GM23338 (cell line): ENCODE measurements around the gene TGM2. TPM values are rescaled to one million over a fixed set of nuclear protein-coding genes. Genes with fewer than 3 reads are reported as not detected.

ENCODE experiments used
- ATAC-seq: fragments of 200-7000 bp; cut with Tn5 transposase; 3 replicates; pipeline ENCODE4 v1.9.1; 2020
- DNase-seq: peaks from one replicate; pipeline ENCODE4 v3.0.0-alpha.2; 2015; ENCODE audit warnings: low spot score
- H2AFZ ChIP-seq: fragments of 200-600 bp; sonication (generic); 2 replicates; pipeline ENCODE4 v1.8.0; 2016; ENCODE audit warnings: antibody characterized with exemption, mild to moderate bottlenecking, moderate library complexity
- H3F3A ChIP-seq: fragments of 200-600 bp; sonication (generic); replicated peaks from 2 replicates; pipeline ENCODE4 v1.8.0; 2017; ENCODE audit warnings: antibody characterized with exemption, mixed run types, low read depth
- H3K27ac ChIP-seq: fragments of 200-600 bp; sonication (generic); 2 replicates; pipeline ENCODE4 v1.6.1; 2016; ENCODE audit warnings: low read depth
- H3K27me3 ChIP-seq: fragments of 200-600 bp; sonication (generic); 2 replicates; pipeline ENCODE4 v1.8.0; 2016; ENCODE audit warnings: mild to moderate bottlenecking, mixed run types, moderate library complexity; ENCODE audit not compliant: insufficient read depth
- H3K36me3 ChIP-seq: fragments of 200-600 bp; sonication (generic); 2 replicates; pipeline ENCODE4 v1.8.0; 2016; ENCODE audit warnings: mild to moderate bottlenecking; ENCODE audit not compliant: insufficient read depth
- H3K4me1 ChIP-seq: fragments of 200-600 bp; sonication (generic); 2 replicates; pipeline ENCODE4 v1.8.0; 2016; ENCODE audit warnings: mild to moderate bottlenecking, moderate library complexity; ENCODE audit not compliant: insufficient read depth
- H3K4me2 ChIP-seq: fragments of 200-600 bp; sonication (generic); 2 replicates; pipeline ENCODE4 v1.7.1; 2017; ENCODE audit warnings: mixed run types
- H3K4me3 ChIP-seq: fragments of 200-600 bp; sonication (generic); 2 replicates; pipeline ENCODE4 v1.6.1; 2016; ENCODE audit warnings: mixed run types
- H3K79me2 ChIP-seq: fragments of 200-600 bp; sonication (generic); replicated peaks from 2 replicates; pipeline ENCODE4 v1.8.0; 2017; ENCODE audit warnings: mild to moderate bottlenecking; ENCODE audit not compliant: insufficient read depth
- H3K9me2 ChIP-seq: fragments of 200-600 bp; sonication (generic); 2 replicates; pipeline ENCODE4 v1.8.0; 2017; ENCODE audit not compliant: insufficient read depth
- H4K20me1 ChIP-seq: fragments of 200-600 bp; sonication (generic); replicated peaks from 2 replicates; pipeline ENCODE4 v1.8.0; 2017; ENCODE audit warnings: mild to moderate bottlenecking; ENCODE audit not compliant: insufficient read depth
- H3K27ac Mint-ChIP-seq: 2 replicates; pipeline ENCODE4 v1.8.0; 2020; ENCODE audit warnings: inconsistent platforms, mild to moderate bottlenecking, moderate library complexity, mixed read lengths
- H3K27me3 Mint-ChIP-seq: 3 replicates; pipeline ENCODE4 v1.8.0; 2022; ENCODE audit warnings: low read depth, mild to moderate bottlenecking, moderate library complexity, mixed read lengths, inconsistent platforms; ENCODE audit not compliant: insufficient read depth, poor library complexity
- H3K36me3 Mint-ChIP-seq: 3 replicates; pipeline ENCODE4 v1.8.0; 2021; ENCODE audit warnings: low read depth, mild to moderate bottlenecking, inconsistent platforms, moderate library complexity, mixed read lengths
- H3K4me1 Mint-ChIP-seq: 3 replicates; pipeline ENCODE4 v1.8.0; 2020; ENCODE audit warnings: mild to moderate bottlenecking, inconsistent platforms, mixed read lengths
- H3K4me3 Mint-ChIP-seq: 3 replicates; pipeline ENCODE4 v1.8.0; 2021; ENCODE audit warnings: moderate library complexity, mild to moderate bottlenecking, inconsistent platforms, mixed read lengths
- H3K9me3 Mint-ChIP-seq: 3 replicates; pipeline ENCODE4 v1.8.0; 2020; ENCODE audit warnings: moderate library complexity, mild to moderate bottlenecking, inconsistent platforms, mixed read lengths
- CREB1 ChIP-seq: fragments of 250-450 bp; sonication (Bioruptor Pico); IDR thresholded peaks from 2 replicates; pipeline ENCODE4 v1.5.0; 2020; ENCODE audit warnings: low read depth, mild to moderate bottlenecking, moderate library complexity
- CTCF ChIP-seq, 2 experiments: fragments of 200-600 bp in 1 of 2; sonication (generic) in 1 of 2; conservative IDR thresholded peaks; 2 replicates each; pipeline versions ENCODE4 v1.5.1 to v1.6.1; 2016 to 2017; ENCODE audit warnings: antibody characterized with exemption in 2 of 2, low read depth in 2 of 2, mild to moderate bottlenecking in 2 of 2, moderate library complexity in 1 of 2
- EZH2phosphoT487 ChIP-seq: fragments of 200-600 bp; sonication (generic); IDR thresholded peaks from one replicate; pipeline ENCODE4 v1.8.1; 2018; ENCODE audit warnings: antibody characterized with exemption; ENCODE audit not compliant: unreplicated experiment
- JUNB ChIP-seq: IDR thresholded peaks from one replicate; pipeline ENCODE4 v1.6.1; 2016; ENCODE audit warnings: antibody characterized with exemption; ENCODE audit not compliant: unreplicated experiment
- POLR2AphosphoS5 ChIP-seq: IDR thresholded peaks from 2 replicates; pipeline ENCODE4 v1.6.1; 2016; ENCODE audit warnings: antibody characterized with exemption, low read depth
- STAT1 ChIP-seq: IDR thresholded peaks from one replicate; pipeline ENCODE4 v1.6.1; 2016; ENCODE audit warnings: antibody characterized with exemption; ENCODE audit not compliant: unreplicated experiment
- ZNF462 ChIP-seq: fragments of 250-450 bp; sonication (Bioruptor Pico); IDR thresholded peaks from 2 replicates; pipeline ENCODE4 v1.5.0; 2020; ENCODE audit warnings: mild to moderate bottlenecking, moderate library complexity
- polyA plus RNA-seq: library from polyadenylated mRNA; unstranded; fragments of >200 nt; fragmentation: Nextera tagmentation; extraction: Ambion mirVana; gene quantifications from 2 replicates; pipeline ENCODE4 v1.2.1, GENCODE V29; 2016
- total RNA-seq: library from RNA; depleted of rRNA; stranded (reverse); fragments of >200 nt; shearing (Covaris generic); gene quantifications from 2 replicates; pipeline ENCODE4 v1.2.3, GENCODE V29; 2014

TGM2 gene
- total and polyA plus RNA-seq, 2 experiments from 2014 or later = 0.45 to 1.0 TPM

- Histone ChIP-seq H2AFZ (no peak overlapping the region), H3K4me2 (no peak overlapping the region), H3K27ac (no peak overlapping the region), H3K27me3 (no peaks in the 10 kb centered on the region), H3K9me2 (no peaks in the 10 kb centered on the region), H4K20me1 (no peaks in the 10 kb centered on the region), H3K4me3 (no peak overlapping the region), H3K4me1 (no peaks in the 10 kb centered on the region), H3K79me2 (no peaks in the 10 kb centered on the region), H3K36me3 (no peaks in the 10 kb centered on the region), H3F3A (no peaks in the 10 kb centered on the region)
- peaks cover 2% of the 10 kb centered on the region for H3K27me3 Mint-ChIP-seq
- H3K4me3 Mint-ChIP-seq = no peak overlapping the region
- no peaks in the 10 kb centered on the region for H3K9me3 Mint-ChIP-seq
- no peak for TF ChIP-seq CTCF (conservative IDR thresholded peaks at IDR 0.05; ENCODE audit: low read depth in 2 of 2)
- TF ChIP-seq STAT1 = no peak
- no peak for TF ChIP-seq CREB1
- no peak for DNase-seq
- peaks cover 5% of the 10 kb centered on the region; the same call in 1 of the 3 replicates for H3K4me1 Mint-ChIP-seq
- no peak for ATAC-seq
- no peaks in the 10 kb centered on the region for H3K36me3 Mint-ChIP-seq
- H3K27ac Mint-ChIP-seq = no peak overlapping the region
Observed at GRCh38 chr20:38117205-38117604, 47.9 kb downstream of the TGM2 start.

- Histone ChIP-seq H3K4me1 (no peaks in the 10 kb centered on the region), H2AFZ (no peak overlapping the region), H3K27ac (no peak overlapping the region), H3K9me2 (no peaks in the 10 kb centered on the region), H3K4me3 (no peak overlapping the region), H3K79me2 (no peaks in the 10 kb centered on the region), H4K20me1 (no peaks in the 10 kb centered on the region), H3K4me2 (no peak overlapping the region), H3K27me3 (no peaks in the 10 kb centered on the region), H3K36me3 (no peaks in the 10 kb centered on the region), H3F3A (no peaks in the 10 kb centered on the region)
- Mint-ChIP-seq H3K36me3 (no peaks in the 10 kb centered on the region), H3K4me1 (peaks cover 5% of the 10 kb centered on the region; the same call in 1 of the 3 replicates), H3K27me3 (peaks cover 2% of the 10 kb centered on the region), H3K27ac (no peak overlapping the region), H3K9me3 (no peaks in the 10 kb centered on the region), H3K4me3 (no peak overlapping the region)
- DNase-seq (no peak), ATAC-seq (no peak)
- TF ChIP-seq ZNF462 (CRISPR knock-in tag) (no peak), CTCF (conservative IDR thresholded peaks at IDR 0.05; ENCODE audit: low read depth in 2 of 2) (no peak), JUNB (no peak), STAT1 (no peak), POLR2AphosphoS5 (no peak), EZH2phosphoT487 (no peak)
Observed at GRCh38 chr20:38116409-38117165, 48.5 kb downstream of the TGM2 start.
